ENCODE measurements around the gene CASK. TPM values are rescaled to one million over a fixed set of nuclear protein-coding genes. Genes with fewer than 3 reads are reported as not detected.

Gene CASK
- total RNA-seq, 1 donor from 2014 or later = 23.0 TPM

- DNase-seq (no peak), ATAC-seq (ENCODE audit: low read depth) (no peak)
- Mint-ChIP-seq H3K9me3 (no peaks in the 10 kb centered on the region), H3K27me3 (no peaks in the 10 kb centered on the region), H3K27ac (no peak overlapping the region), H3K4me3 (no peak overlapping the region), H3K36me3 (ENCODE audit: low read depth) (no peaks in the 10 kb centered on the region), H3K4me1 (peaks cover 2% of the 10 kb centered on the region)
- ChIA-PET CTCF (no interaction called here), POLR2A (no interaction called here)
- no peak for TF ChIP-seq CTCF (IDR thresholded peaks at IDR 0.05)
- intact Hi-C loops (cut with micrococcal nuclease) = no loop called here
Measured at GRCh38 chrX:41958861-41959260, 35.5 kb upstream of the CASK start.

GRCh38 chrX:41956027-41956426 is 32.7 kb upstream of the CASK start:
- intact Hi-C loops (cut with micrococcal nuclease) = no loop called here
- H3K4me1 Mint-ChIP-seq = peaks cover 2% of the 10 kb centered on the region
- no peak for TF ChIP-seq CTCF (IDR thresholded peaks at IDR 0.05)
- H3K27me3 Mint-ChIP-seq = no peaks in the 10 kb centered on the region
- H3K27ac Mint-ChIP-seq = no peak overlapping the region
- H3K9me3 Mint-ChIP-seq = no peaks in the 10 kb centered on the region
- DNase-seq (no peak), ATAC-seq (ENCODE audit: low read depth) (no peak)
- no peaks in the 10 kb centered on the region for H3K36me3 Mint-ChIP-seq (ENCODE audit: low read depth)
- POLR2A ChIA-PET = no interaction called here
- H3K4me3 Mint-ChIP-seq = no peak overlapping the region
- CTCF ChIA-PET = no interaction called here

GRCh38 chrX:41952102-41952501 is 28.7 kb upstream of the CASK start:
- intact Hi-C loops (cut with micrococcal nuclease) = no loop called here
- DNase-seq (no peak), ATAC-seq (ENCODE audit: low read depth) (no peak)
- Mint-ChIP-seq H3K9me3 (no peaks in the 10 kb centered on the region), H3K27me3 (no peaks in the 10 kb centered on the region), H3K36me3 (ENCODE audit: low read depth) (no peaks in the 10 kb centered on the region), H3K27ac (no peak overlapping the region), H3K4me3 (no peak overlapping the region), H3K4me1 (no peaks in the 10 kb centered on the region)
- no peak for TF ChIP-seq CTCF (IDR thresholded peaks at IDR 0.05)
- ChIA-PET POLR2A (no interaction called here), CTCF (no interaction called here)

- H3K27ac Mint-ChIP-seq = no peak overlapping the region
- POLR2A ChIA-PET = no interaction called here
- TF ChIP-seq CTCF (IDR thresholded peaks at IDR 0.05) = no peak
Measured at GRCh38 chrX:41946989-41947612, 23.7 kb upstream of the CASK start.

GRCh38 chrX:41946235-41946634 is 22.9 kb upstream of the CASK start:
- Mint-ChIP-seq H3K27ac (no peak overlapping the region), H3K4me3 (no peak overlapping the region), H3K9me3 (no peaks in the 10 kb centered on the region), H3K4me1 (no peaks in the 10 kb centered on the region), H3K27me3 (peaks cover 6% of the 10 kb centered on the region), H3K36me3 (ENCODE audit: low read depth) (no peaks in the 10 kb centered on the region)
- ChIA-PET CTCF (no interaction called here), POLR2A (no interaction called here)
- ATAC-seq (ENCODE audit: low read depth) = no peak
- no peak for DNase-seq
- no peak for TF ChIP-seq CTCF (IDR thresholded peaks at IDR 0.05)
- intact Hi-C loops (cut with micrococcal nuclease) = no loop called here

More at GRCh38 chrX:41946989-41947612, 23.7 kb upstream of the CASK start:
- no peaks in the 10 kb centered on the region for H3K9me3 Mint-ChIP-seq
- no peak for DNase-seq
- peaks cover 4% of the 10 kb centered on the region for H3K27me3 Mint-ChIP-seq
- intact Hi-C loops (cut with micrococcal nuclease) = no loop called here
- H3K36me3 Mint-ChIP-seq (ENCODE audit: low read depth) = no peaks in the 10 kb centered on the region
- no peaks in the 10 kb centered on the region for H3K4me1 Mint-ChIP-seq
- no peak for ATAC-seq (ENCODE audit: low read depth)
- no peak overlapping the region for H3K4me3 Mint-ChIP-seq
- CTCF ChIA-PET = no interaction called here
